ENCODE measurements around the gene LIMK1. TPM values are rescaled to one million over a fixed set of nuclear protein-coding genes. Genes with fewer than 3 reads are reported as not detected.

The LIMK1 gene
- total and polyA plus RNA-seq, 3 experiments from 2014 or later: 10.1 to 23.6 (median 23.1) TPM

Other genes with a start within 250 kb of the LIMK1 start
- not detected for gene METTL27, start 241.3 kb upstream of the LIMK1 start, total RNA-seq
- gene METTL27, start 241.3 kb upstream of the LIMK1 start, polyA plus RNA-seq: not detected
- not detected for gene TMEM270, start 222.6 kb upstream of the LIMK1 start, total RNA-seq
- not detected for gene TMEM270, start 222.6 kb upstream of the LIMK1 start, polyA plus RNA-seq
- gene ELN, start 55.6 kb upstream of the LIMK1 start, total RNA-seq: not detected
- gene ELN, start 55.6 kb upstream of the LIMK1 start, polyA plus RNA-seq: not detected
- 100 to 1,000 TPM; 346 to 349 TPM for gene EIF4H, start 90.6 kb downstream of the LIMK1 start, total RNA-seq
- 207 TPM for gene EIF4H, start 90.6 kb downstream of the LIMK1 start, polyA plus RNA-seq
- 1 to 10 TPM; 1.9 to 2.8 TPM for gene LAT2, start 126.2 kb downstream of the LIMK1 start, total RNA-seq
- gene LAT2, start 126.2 kb downstream of the LIMK1 start, polyA plus RNA-seq: 6.5 TPM
- 10 to 100 TPM; 88.9 to 99.4 TPM for gene RFC2, start 170.6 kb downstream of the LIMK1 start, total RNA-seq
- gene RFC2, start 170.6 kb downstream of the LIMK1 start, polyA plus RNA-seq: 24.8 TPM
- 1 to 10 TPM; 2.4 to 2.9 TPM for gene CLIP2, start 205.6 kb downstream of the LIMK1 start, total RNA-seq
- 0.94 TPM for gene CLIP2, start 205.6 kb downstream of the LIMK1 start, polyA plus RNA-seq

All from CD8-positive, alpha-beta memory T cell (primary cell).